ENCODE measurements around the gene IMPA2.

The IMPA2 gene

GRCh38 chr18:11986061-11986460 lies 4.8 kb downstream of the IMPA2 start:
- no peaks in the 10 kb centered on the region for H3K27me3 ChIP-seq (ENCODE audit: control insufficient read depth in 3 of 3, insufficient read depth in 3 of 3, low read depth in 1 of 3, low read length in 3 of 3)
- H3K9me3 ChIP-seq (replicated peaks in 1 of 2; ENCODE audit: control insufficient read depth in 2 of 2, insufficient read depth in 1 of 2, low read depth in 1 of 2, low read length in 2 of 2), result peaks cover 0 to 4% of the 10 kb centered on the region in 2 donors
- H3K4me3 ChIP-seq (ENCODE audit: low read length in 2 of 2), result no peak overlapping the region
- no peak overlapping the region for H3K18ac ChIP-seq (ENCODE audit: low read length)
- no peak overlapping the region for H2BK5ac ChIP-seq (ENCODE audit: low read length)
- WGBS, 2 donors (ENCODE audit: extremely low coverage in 2 of 2, insufficient read length in 2 of 2, insufficient replicate concordance in 1 of 2), result no CpG with 5 or more reads among the region's 9 CpGs
- no peak overlapping the region for H2BK15ac ChIP-seq (ENCODE audit: low read length)
- DNase-seq (ENCODE audit: low spot score), result no peak
- H3K79me1 ChIP-seq (ENCODE audit: low read depth, low read length), result peaks cover 16% of the 10 kb centered on the region
- H3K27ac ChIP-seq (replicated peaks; ENCODE audit: low read length), result no peak overlapping the region
- no peak overlapping the region for H3K14ac ChIP-seq (ENCODE audit: low read length)
- H3K4me1 ChIP-seq (ENCODE audit: control insufficient read depth in 2 of 2, insufficient read depth in 1 of 2, low read depth in 1 of 2, low read length in 2 of 2), result peaks cover 10 to 18% of the 10 kb centered on the region in 2 donors
- H4K91ac ChIP-seq (ENCODE audit: low read depth, low read length, poor library complexity), result no peak overlapping the region
- H3K23ac ChIP-seq (ENCODE audit: low read depth, low read length, poor library complexity), result no peak overlapping the region
- no peak overlapping the region for H2BK12ac ChIP-seq (ENCODE audit: low read length)
- no peak overlapping the region for H3K9ac ChIP-seq (ENCODE audit: low read depth, low read length, poor library complexity)
- H4K8ac ChIP-seq (ENCODE audit: low read depth, low read length), result no peak overlapping the region
- H3K36me3 ChIP-seq (replicated peaks in 1 of 2; ENCODE audit: control insufficient read depth in 2 of 2, insufficient read depth in 2 of 2, low read length in 2 of 2), result peaks cover 6 to 15% of the 10 kb centered on the region in 2 donors
- no peak overlapping the region for H2BK120ac ChIP-seq (ENCODE audit: low read depth, low read length)
- no peak overlapping the region for H2AK5ac ChIP-seq (ENCODE audit: low read depth, low read length)
- no peak overlapping the region for H3K4me2 ChIP-seq (ENCODE audit: insufficient read depth, low read length, poor library complexity, severe bottlenecking)
- H2AFZ ChIP-seq (ENCODE audit: low read length), result no peak overlapping the region
- H3K4ac ChIP-seq (ENCODE audit: low read length), result no peak overlapping the region

GRCh38 chr18:11987527-11987926 lies 6.2 kb downstream of the IMPA2 start:
- Histone ChIP-seq H3K4ac (ENCODE audit: low read length) (no peak overlapping the region), H3K27me3 (ENCODE audit: control insufficient read depth in 3 of 3, insufficient read depth in 3 of 3, low read depth in 1 of 3, low read length in 3 of 3) (no peaks in the 10 kb centered on the region), H2AFZ (ENCODE audit: low read length) (no peak overlapping the region), H3K9ac (ENCODE audit: low read depth, low read length, poor library complexity) (no peak overlapping the region), H2AK5ac (ENCODE audit: low read depth, low read length) (no peak overlapping the region), H3K4me3 (ENCODE audit: low read length in 2 of 2) (no peak overlapping the region), H3K23ac (ENCODE audit: low read depth, low read length, poor library complexity) (no peak overlapping the region), H3K4me2 (ENCODE audit: insufficient read depth, low read length, poor library complexity, severe bottlenecking) (no peak overlapping the region), H3K18ac (ENCODE audit: low read length) (no peak overlapping the region), H2BK120ac (ENCODE audit: low read depth, low read length) (no peak overlapping the region), H3K14ac (ENCODE audit: low read length) (no peak overlapping the region), H3K79me1 (ENCODE audit: low read depth, low read length) (peaks cover 19% of the 10 kb centered on the region), H2BK5ac (ENCODE audit: low read length) (no peak overlapping the region), H3K27ac (replicated peaks; ENCODE audit: low read length) (no peak overlapping the region), H4K8ac (ENCODE audit: low read depth, low read length) (no peak overlapping the region), H4K91ac (ENCODE audit: low read depth, low read length, poor library complexity) (no peak overlapping the region), H3K9me3 (replicated peaks in 1 of 2; ENCODE audit: control insufficient read depth in 2 of 2, insufficient read depth in 1 of 2, low read depth in 1 of 2, low read length in 2 of 2) (peaks cover 0 to 4% of the 10 kb centered on the region in 2 donors), H2BK12ac (ENCODE audit: low read length) (no peak overlapping the region), H3K36me3 (replicated peaks in 1 of 2; ENCODE audit: control insufficient read depth in 2 of 2, insufficient read depth in 2 of 2, low read length in 2 of 2) (peaks cover 6 to 15% of the 10 kb centered on the region in 2 donors), H2BK15ac (ENCODE audit: low read length) (no peak overlapping the region), H3K4me1 (ENCODE audit: control insufficient read depth in 2 of 2, insufficient read depth in 1 of 2, low read depth in 1 of 2, low read length in 2 of 2) (peaks cover 10 to 20% of the 10 kb centered on the region in 2 donors)
- no CpG with 5 or more reads among the region's 7 CpGs for WGBS, 2 donors (ENCODE audit: extremely low coverage in 2 of 2, insufficient read length in 2 of 2, insufficient replicate concordance in 1 of 2)
- no peak for DNase-seq (ENCODE audit: low spot score)

- Histone ChIP-seq H4K8ac (ENCODE audit: low read depth, low read length) (no peak overlapping the region), H2BK15ac (ENCODE audit: low read length) (no peak overlapping the region), H4K91ac (ENCODE audit: low read depth, low read length, poor library complexity) (no peak overlapping the region), H2AFZ (ENCODE audit: low read length) (no peak overlapping the region), H2BK120ac (ENCODE audit: low read depth, low read length) (no peak overlapping the region), H3K23ac (ENCODE audit: low read depth, low read length, poor library complexity) (no peak overlapping the region), H3K27ac (replicated peaks; ENCODE audit: low read length) (no peak overlapping the region), H3K27me3 (ENCODE audit: control insufficient read depth in 3 of 3, insufficient read depth in 3 of 3, low read depth in 1 of 3, low read length in 3 of 3) (no peaks in the 10 kb centered on the region), H3K4me1 (ENCODE audit: control insufficient read depth in 2 of 2, insufficient read depth in 1 of 2, low read depth in 1 of 2, low read length in 2 of 2) (peaks cover 0 to 15% of the 10 kb centered on the region in 2 donors), H3K79me1 (ENCODE audit: low read depth, low read length) (peaks cover 20% of the 10 kb centered on the region), H3K9me3 (replicated peaks in 1 of 2; ENCODE audit: control insufficient read depth in 2 of 2, insufficient read depth in 1 of 2, low read depth in 1 of 2, low read length in 2 of 2) (peaks cover 0 to 2% of the 10 kb centered on the region in 2 donors), H2AK5ac (ENCODE audit: low read depth, low read length) (peak overlapping the region; percentile 18), H3K36me3 (replicated peaks in 1 of 2; ENCODE audit: control insufficient read depth in 2 of 2, insufficient read depth in 2 of 2, low read length in 2 of 2) (peaks cover under 1 to 19% of the 10 kb centered on the region in 2 donors), H3K18ac (ENCODE audit: low read length) (no peak overlapping the region), H3K4me3 (ENCODE audit: low read length in 2 of 2) (no peak overlapping the region), H2BK5ac (ENCODE audit: low read length) (no peak overlapping the region), H3K4ac (ENCODE audit: low read length) (no peak overlapping the region), H3K4me2 (ENCODE audit: insufficient read depth, low read length, poor library complexity, severe bottlenecking) (no peak overlapping the region), H3K9ac (ENCODE audit: low read depth, low read length, poor library complexity) (peak overlapping the region; percentile 27), H3K14ac (ENCODE audit: low read length) (no peak overlapping the region), H2BK12ac (ENCODE audit: low read length) (no peak overlapping the region)
- WGBS, 2 donors (ENCODE audit: extremely low coverage in 2 of 2, insufficient read length in 2 of 2, insufficient replicate concordance in 1 of 2), result no CpG with 5 or more reads among the region's 8 CpGs
- no peak for DNase-seq (ENCODE audit: low spot score)
Measured at GRCh38 chr18:11989174-11989573, 7.9 kb downstream of the IMPA2 start.

- Histone ChIP-seq H3K9me3 (replicated peaks in 1 of 2; ENCODE audit: control insufficient read depth in 2 of 2, insufficient read depth in 1 of 2, low read depth in 1 of 2, low read length in 2 of 2) (peaks cover 0 to 2% of the 10 kb centered on the region in 2 donors), H3K9ac (ENCODE audit: low read depth, low read length, poor library complexity) (no peak overlapping the region), H3K27me3 (ENCODE audit: control insufficient read depth in 3 of 3, insufficient read depth in 3 of 3, low read depth in 1 of 3, low read length in 3 of 3) (no peaks in the 10 kb centered on the region), H3K4me1 (ENCODE audit: control insufficient read depth in 2 of 2, insufficient read depth in 1 of 2, low read depth in 1 of 2, low read length in 2 of 2) (peaks cover 5 to 19% of the 10 kb centered on the region in 2 donors), H3K4me3 (ENCODE audit: low read length in 2 of 2) (no peak overlapping the region), H3K23ac (ENCODE audit: low read depth, low read length, poor library complexity) (no peak overlapping the region), H2BK12ac (ENCODE audit: low read length) (no peak overlapping the region), H3K79me1 (ENCODE audit: low read depth, low read length) (peaks cover 18% of the 10 kb centered on the region), H2BK15ac (ENCODE audit: low read length) (no peak overlapping the region), H4K91ac (ENCODE audit: low read depth, low read length, poor library complexity) (no peak overlapping the region), H3K36me3 (replicated peaks in 1 of 2; ENCODE audit: control insufficient read depth in 2 of 2, insufficient read depth in 2 of 2, low read length in 2 of 2) (peaks cover 0 to 19% of the 10 kb centered on the region in 2 donors), H3K14ac (ENCODE audit: low read length) (no peak overlapping the region), H2AK5ac (ENCODE audit: low read depth, low read length) (no peak overlapping the region), H3K18ac (ENCODE audit: low read length) (peak overlapping the region; percentile 59), H2BK5ac (ENCODE audit: low read length) (no peak overlapping the region), H3K27ac (replicated peaks; ENCODE audit: low read length) (no peak overlapping the region), H2AFZ (ENCODE audit: low read length) (no peak overlapping the region), H3K4ac (ENCODE audit: low read length) (no peak overlapping the region), H2BK120ac (ENCODE audit: low read depth, low read length) (no peak overlapping the region), H3K4me2 (ENCODE audit: insufficient read depth, low read length, poor library complexity, severe bottlenecking) (no peak overlapping the region), H4K8ac (ENCODE audit: low read depth, low read length) (no peak overlapping the region)
- DNase-seq (ENCODE audit: low spot score), result no peak
- no CpG with 5 or more reads among the region's 6 CpGs for WGBS, 2 donors (ENCODE audit: extremely low coverage in 2 of 2, insufficient read length in 2 of 2, insufficient replicate concordance in 1 of 2)
Measured at GRCh38 chr18:11989966-11990380, 8.7 kb downstream of the IMPA2 start.
